NCI-H128 (cell line): ENCODE measurements around the gene UST.
"Not testable (repeated sequence)": the region's sequence is repeated elsewhere in the genome, so short reads cannot be mapped to it uniquely, and the experiment has no call there.

Experiments used
- DNase-seq: peaks from one replicate; lab custom pipeline; 2025; ENCODE audit not compliant: unreplicated experiment; lab: John Stamatoyannopoulos, UW

The UST gene

GRCh38 chr6:148831531-148831930 lies 84.7 kb downstream of the UST start:
- DNase-seq = no peak

GRCh38 chr6:148835920-148836441 lies 89.2 kb downstream of the UST start:
- no peak for DNase-seq

- no peak for DNase-seq
Measured at GRCh38 chr6:148836751-148837150, 89.9 kb downstream of the UST start.

- DNase-seq = no peak
Measured at GRCh38 chr6:148837941-148838340, 91.1 kb downstream of the UST start.

GRCh38 chr6:148839044-148839443 lies 92.2 kb downstream of the UST start:
- DNase-seq = no peak

- DNase-seq = no peak
Measured at GRCh38 chr6:148840256-148840655, 93.4 kb downstream of the UST start.

GRCh38 chr6:148842296-148843019 lies 95.6 kb downstream of the UST start:
- no peak for DNase-seq

- no peak for DNase-seq
Measured at GRCh38 chr6:148845464-148845863, 98.6 kb downstream of the UST start.

GRCh38 chr6:148846778-148847761 lies 100.2 kb downstream of the UST start:
- no peak for DNase-seq

- DNase-seq = no peak
Measured at GRCh38 chr6:148848915-148849314, 102.1 kb downstream of the UST start.

- not testable (repeated sequence) for DNase-seq
Measured at GRCh38 chr6:148849449-148849848, 102.6 kb downstream of the UST start.

- DNase-seq = no peak
Measured at GRCh38 chr6:148850964-148851363, 104.1 kb downstream of the UST start.

GRCh38 chr6:148851683-148852556 lies 105.1 kb downstream of the UST start:
- DNase-seq = no peak

- DNase-seq = no peak
Measured at GRCh38 chr6:148852688-148853087, 105.9 kb downstream of the UST start.

GRCh38 chr6:148853113-148853512 lies 106.3 kb downstream of the UST start:
- not testable (repeated sequence) for DNase-seq

GRCh38 chr6:148854096-148854495 lies 107.3 kb downstream of the UST start:
- DNase-seq = no peak

- no peak for DNase-seq
Measured at GRCh38 chr6:148854992-148855391, 108.2 kb downstream of the UST start.

- DNase-seq = no peak
Measured at GRCh38 chr6:148855744-148856143, 108.9 kb downstream of the UST start.

- no peak for DNase-seq
Measured at GRCh38 chr6:148857798-148858390, 111.1 kb downstream of the UST start.

GRCh38 chr6:148864132-148864531 lies 117.3 kb downstream of the UST start:
- DNase-seq = not testable (repeated sequence)
